GM19397 (cell line): Measurements from ENCODE around the gene YY1AP1.
"Not testable (repeated sequence)": the region's sequence is repeated elsewhere in the genome, so short reads cannot be mapped to it uniquely, and the experiment has no call there.

Experiments used
- ATAC-seq: cut with Tn5 transposase; IDR thresholded peaks from one replicate; pipeline ENCODE4 v1.9.1; 2021; ENCODE audit warnings: mild to moderate bottlenecking, moderate library complexity; ENCODE audit not compliant: unreplicated experiment

YY1AP1 gene, protein sequence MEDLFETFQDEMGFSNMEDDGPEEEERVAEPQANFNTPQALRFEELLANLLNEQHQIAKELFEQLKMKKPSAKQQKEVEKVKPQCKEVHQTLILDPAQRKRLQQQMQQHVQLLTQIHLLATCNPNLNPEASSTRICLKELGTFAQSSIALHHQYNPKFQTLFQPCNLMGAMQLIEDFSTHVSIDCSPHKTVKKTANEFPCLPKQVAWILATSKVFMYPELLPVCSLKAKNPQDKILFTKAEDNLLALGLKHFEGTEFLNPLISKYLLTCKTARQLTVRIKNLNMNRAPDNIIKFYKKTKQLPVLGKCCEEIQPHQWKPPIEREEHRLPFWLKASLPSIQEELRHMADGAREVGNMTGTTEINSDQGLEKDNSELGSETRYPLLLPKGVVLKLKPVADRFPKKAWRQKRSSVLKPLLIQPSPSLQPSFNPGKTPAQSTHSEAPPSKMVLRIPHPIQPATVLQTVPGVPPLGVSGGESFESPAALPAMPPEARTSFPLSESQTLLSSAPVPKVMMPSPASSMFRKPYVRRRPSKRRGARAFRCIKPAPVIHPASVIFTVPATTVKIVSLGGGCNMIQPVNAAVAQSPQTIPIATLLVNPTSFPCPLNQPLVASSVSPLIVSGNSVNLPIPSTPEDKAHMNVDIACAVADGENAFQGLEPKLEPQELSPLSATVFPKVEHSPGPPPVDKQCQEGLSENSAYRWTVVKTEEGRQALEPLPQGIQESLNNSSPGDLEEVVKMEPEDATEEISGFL

DNA sequence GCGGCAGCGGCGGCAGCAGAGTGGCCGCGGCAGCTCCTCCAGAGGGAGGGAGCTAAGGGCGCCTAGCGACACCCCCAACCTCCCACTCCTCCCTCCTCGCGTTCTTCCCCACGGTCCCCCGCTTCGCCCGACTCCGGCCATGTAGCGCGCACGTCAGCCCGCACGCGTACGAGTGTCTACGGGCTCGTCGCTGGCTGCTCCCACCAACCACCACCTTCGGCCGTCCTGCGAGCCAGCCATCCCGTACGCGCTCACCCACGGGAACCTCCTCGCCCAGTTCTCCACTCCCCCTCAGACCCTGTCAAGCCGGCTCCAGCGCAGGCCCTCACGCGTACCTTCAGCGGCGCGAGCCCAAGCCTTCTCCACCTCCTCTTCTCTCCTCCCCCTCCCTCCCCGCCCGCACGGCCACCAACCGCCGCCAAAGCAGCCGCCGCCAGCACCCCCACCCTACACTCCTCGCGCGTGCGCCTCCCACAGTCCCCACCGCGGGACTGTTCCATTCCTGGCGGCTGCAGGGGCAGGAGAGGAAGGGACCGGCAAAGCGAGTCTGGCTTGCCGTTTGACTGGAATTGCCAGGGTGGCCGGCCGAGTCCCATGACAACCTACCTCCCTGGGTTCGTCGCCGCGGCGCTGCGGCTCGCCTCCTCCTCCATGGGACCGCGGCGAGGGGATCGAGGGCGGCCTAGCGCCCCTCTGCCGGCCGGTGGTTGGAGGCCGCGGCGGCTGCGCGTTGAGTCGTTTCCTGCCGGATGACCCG is at the start of gene YY1AP1:
Gene YY1AP1 (minus strand): TSS at position 451 of the 757 bp plus-strand sequence. CDS start 8,338 bp downstream, outside the sequence.
- ATAC-seq = peak; percentile 80

GRCh38 chr1:155729031-155729898 is 40.7 kb upstream of the YY1AP1 start:
- no peak for ATAC-seq

DNA sequence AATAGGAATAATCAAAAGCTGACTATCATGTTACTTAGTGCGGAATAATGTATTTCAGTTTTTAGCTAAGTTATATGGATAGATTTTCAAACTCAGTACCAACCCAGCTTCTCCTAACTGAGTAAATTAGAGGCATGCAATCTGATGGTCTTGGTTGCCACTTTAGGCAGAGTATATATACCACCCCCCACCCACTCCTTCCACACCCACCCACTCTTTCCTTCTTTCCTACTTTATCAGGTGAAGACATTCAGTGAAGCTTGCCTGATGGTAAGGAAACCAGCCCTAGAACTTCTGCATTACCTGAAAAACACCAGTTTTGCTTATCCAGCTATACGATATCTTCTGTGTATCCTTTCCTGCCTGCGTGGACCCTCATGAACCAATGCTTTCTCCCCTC is 36.6 kb upstream of the YY1AP1 start:
- no peak for ATAC-seq

- no peak for ATAC-seq
Observed at GRCh38 chr1:155719703-155720102, 31.1 kb upstream of the YY1AP1 start.

GRCh38 chr1:155718524-155719115 is 30.0 kb upstream of the YY1AP1 start:
- not testable (repeated sequence) for ATAC-seq

- no peak for ATAC-seq
Observed at GRCh38 chr1:155717041-155717440, 28.5 kb upstream of the YY1AP1 start.

DNA sequence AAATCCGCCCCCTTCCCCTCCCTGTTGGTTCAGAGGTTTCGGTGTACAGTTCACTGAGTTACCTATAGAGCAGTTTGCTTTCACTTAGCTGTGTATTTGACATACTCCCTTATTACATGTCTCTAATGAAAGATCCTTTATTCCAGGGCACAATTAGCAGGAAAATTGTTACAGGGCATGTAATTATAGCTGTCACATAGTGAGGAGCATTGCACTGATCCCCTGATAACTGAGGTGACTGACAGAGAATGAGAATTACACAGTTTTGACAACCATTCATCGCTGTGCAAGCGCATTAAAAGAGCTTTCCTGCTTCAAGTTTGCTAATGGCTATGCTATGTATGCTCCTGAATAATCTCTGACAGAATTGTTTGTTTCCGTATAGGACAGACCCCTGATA is 27.2 kb upstream of the YY1AP1 start:
- no peak for ATAC-seq

GRCh38 chr1:155715056-155715455 is 26.5 kb upstream of the YY1AP1 start:
- ATAC-seq = not testable (repeated sequence)

DNA sequence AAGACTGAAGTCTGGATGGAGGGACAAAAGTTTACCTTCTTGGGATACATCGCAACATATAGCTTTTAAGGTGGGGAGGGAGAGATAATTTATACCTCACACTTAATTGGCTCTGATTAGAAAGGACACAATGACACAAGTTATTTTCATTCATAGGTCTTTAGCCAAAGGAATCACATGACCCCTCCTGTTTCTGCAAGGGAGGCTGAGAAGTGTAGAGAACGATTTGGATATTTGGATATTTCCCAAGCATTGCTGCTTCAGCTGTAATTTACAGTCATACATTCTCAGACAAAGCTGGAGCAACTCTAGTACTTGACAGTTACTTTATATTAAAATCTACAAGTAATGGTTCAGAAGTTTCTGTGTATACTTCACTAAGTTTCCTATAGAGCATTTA is 24.5 kb upstream of the YY1AP1 start:
- no peak for ATAC-seq

DNA sequence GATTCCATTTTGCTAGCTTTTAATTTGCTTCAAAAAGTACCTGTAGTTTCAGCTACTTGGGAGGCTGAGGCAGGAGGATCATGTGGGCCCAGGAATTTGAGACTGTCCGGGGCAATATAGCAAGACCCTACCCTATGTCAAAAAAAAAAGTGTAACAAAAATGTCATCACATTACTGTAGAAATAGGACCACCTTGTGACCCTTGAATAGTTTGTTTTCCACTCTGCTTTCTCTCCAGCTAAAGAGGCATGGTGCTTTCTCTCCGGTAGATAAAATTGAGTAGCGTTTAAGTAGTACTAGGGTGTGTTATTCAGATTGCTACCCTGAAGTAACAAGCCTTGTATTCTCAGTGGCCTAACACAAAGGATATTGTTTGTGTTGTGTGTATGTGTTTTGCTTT is 24.1 kb upstream of the YY1AP1 start:
- ATAC-seq = not testable (repeated sequence)

GRCh38 chr1:155711457-155711856 is 22.9 kb upstream of the YY1AP1 start:
- ATAC-seq = not testable (repeated sequence)

GRCh38 chr1:155709391-155709790 is 20.8 kb upstream of the YY1AP1 start:
- no peak for ATAC-seq

DNA sequence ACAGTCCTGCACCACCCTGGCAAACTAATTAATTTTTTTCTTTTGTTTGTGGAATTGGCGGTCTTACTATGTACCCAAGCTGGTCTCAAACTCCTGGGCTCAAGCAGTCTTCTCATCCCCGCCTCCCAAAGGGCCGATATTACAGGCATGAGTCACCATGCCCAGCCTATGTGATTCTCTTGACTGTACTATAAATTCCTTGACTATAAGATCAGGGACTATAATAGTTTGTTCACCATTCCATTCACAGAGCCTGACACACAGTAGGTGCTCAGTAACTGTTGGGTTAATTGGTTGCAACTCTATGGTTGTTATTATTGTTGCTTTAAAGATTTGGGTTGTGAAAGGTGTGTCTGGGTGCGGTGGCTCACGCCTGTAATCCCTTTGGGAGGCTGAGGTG is 17.6 kb upstream of the YY1AP1 start:
- ATAC-seq = no peak

GRCh38 chr1:155704414-155704813 is 15.8 kb upstream of the YY1AP1 start:
- not testable (repeated sequence) for ATAC-seq

DNA sequence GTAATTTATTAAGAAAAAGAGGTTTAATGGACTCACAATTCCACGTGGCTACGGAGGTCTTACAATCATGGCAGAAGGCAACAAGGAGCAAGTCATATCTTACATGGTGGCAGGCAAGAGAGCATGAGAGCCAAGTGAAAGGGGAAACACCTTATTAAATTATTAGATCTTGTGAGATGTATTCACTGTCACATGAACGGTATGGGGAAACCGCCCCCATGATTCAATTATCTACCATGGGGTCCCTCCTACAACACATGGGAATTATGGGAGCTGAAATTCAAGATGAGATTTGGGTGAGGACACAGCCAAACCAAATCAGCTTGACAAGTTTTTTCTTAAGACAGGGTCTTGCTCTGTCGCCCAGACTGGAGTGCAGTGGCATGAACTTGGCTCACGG is 14.6 kb upstream of the YY1AP1 start:
- no peak for ATAC-seq

DNA sequence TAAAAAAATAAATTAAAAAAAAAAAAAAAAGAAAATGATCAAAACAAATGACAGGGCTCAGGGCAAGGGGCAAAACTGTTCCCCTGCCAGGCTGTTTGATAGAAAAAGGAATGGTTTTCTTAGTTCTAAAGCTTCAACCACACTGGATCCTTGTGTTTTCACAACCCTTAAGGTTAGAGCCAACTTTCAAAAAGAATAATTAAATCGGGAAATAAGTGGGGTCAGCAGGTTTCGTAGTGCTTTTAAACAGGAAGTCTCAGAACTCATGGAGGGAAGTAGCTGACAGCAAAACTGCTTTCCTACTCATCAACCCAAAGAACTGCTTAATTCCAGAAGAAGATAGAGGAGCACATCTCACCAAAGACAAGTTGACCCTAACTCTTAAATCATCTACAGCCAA is 13.1 kb upstream of the YY1AP1 start:
- not testable (repeated sequence) for ATAC-seq

DNA sequence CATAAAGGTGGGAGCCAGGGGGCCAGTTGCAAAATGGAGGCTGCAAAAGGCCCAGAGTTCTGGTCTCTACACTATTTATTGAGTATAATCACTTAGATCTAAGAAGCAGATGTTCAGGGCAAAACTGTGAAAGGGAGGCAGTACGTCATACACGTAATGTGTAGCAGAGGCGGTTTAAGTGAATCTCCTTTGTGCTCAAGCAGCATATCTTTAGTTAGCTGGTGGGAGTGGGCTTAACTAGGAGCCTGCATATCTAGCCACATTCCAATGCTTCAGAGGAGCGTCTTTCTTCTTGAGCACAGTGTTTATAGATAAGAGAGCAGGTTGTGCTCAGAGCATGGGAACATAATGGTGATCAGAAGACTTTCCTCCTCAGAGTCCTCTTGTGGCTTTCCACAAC is 10.5 kb upstream of the YY1AP1 start:
- ATAC-seq = not testable (repeated sequence)

- no peak for ATAC-seq
Observed at GRCh38 chr1:155698382-155699038, 9.9 kb upstream of the YY1AP1 start.

GRCh38 chr1:155697616-155698015 is 9.0 kb upstream of the YY1AP1 start:
- ATAC-seq = not testable (repeated sequence)
